GM23338 (cell line): ENCODE data around the gene CTDP1.
A peak's percentile ranks its signal among the peaks of the same experiment; 100 is the strongest.

Experiments
- CREB1 ChIP-seq: fragments of 250-450 bp; sonication (Bioruptor Pico); IDR thresholded peaks from 2 replicates; pipeline ENCODE4 v1.5.0; 2020; ENCODE audit warnings: low read depth, mild to moderate bottlenecking, moderate library complexity
- CTCF ChIP-seq, 2 experiments: fragments of 200-600 bp in 1 of 2; sonication (generic) in 1 of 2; conservative IDR thresholded peaks; 2 replicates each; pipeline versions ENCODE4 v1.5.1 to v1.6.1; 2016 to 2017; ENCODE audit warnings: antibody characterized with exemption in 2 of 2, low read depth in 2 of 2, mild to moderate bottlenecking in 2 of 2, moderate library complexity in 1 of 2
- ETS1 ChIP-seq: IDR thresholded peaks from 2 replicates; pipeline ENCODE4 v1.6.1; 2016; ENCODE audit warnings: antibody characterized with exemption
- EZH2 ChIP-seq: fragments of 200-600 bp; sonication (generic); IDR thresholded peaks from one replicate; pipeline ENCODE4 v1.8.0; 2017; ENCODE audit warnings: antibody characterized with exemption, mild to moderate bottlenecking, low read depth; ENCODE audit not compliant: unreplicated experiment
- EZH2phosphoT487 ChIP-seq: fragments of 200-600 bp; sonication (generic); IDR thresholded peaks from one replicate; pipeline ENCODE4 v1.8.1; 2018; ENCODE audit warnings: antibody characterized with exemption; ENCODE audit not compliant: unreplicated experiment
- JUNB ChIP-seq: IDR thresholded peaks from one replicate; pipeline ENCODE4 v1.6.1; 2016; ENCODE audit warnings: antibody characterized with exemption; ENCODE audit not compliant: unreplicated experiment
- NANOG ChIP-seq: IDR thresholded peaks from 2 replicates; pipeline ENCODE4 v1.6.1; 2016; ENCODE audit warnings: antibody characterized with exemption, borderline replicate concordance
- POLR2AphosphoS5 ChIP-seq: IDR thresholded peaks from 2 replicates; pipeline ENCODE4 v1.6.1; 2016; ENCODE audit warnings: antibody characterized with exemption, low read depth
- REST ChIP-seq: IDR thresholded peaks from one replicate; pipeline ENCODE4 v1.6.1; 2018; ENCODE audit warnings: antibody characterized with exemption; ENCODE audit not compliant: unreplicated experiment
- STAT1 ChIP-seq: IDR thresholded peaks from one replicate; pipeline ENCODE4 v1.6.1; 2016; ENCODE audit warnings: antibody characterized with exemption; ENCODE audit not compliant: unreplicated experiment
- ZNF114 ChIP-seq: fragments of 250-450 bp; sonication (Bioruptor Pico); IDR thresholded peaks from 2 replicates; pipeline ENCODE4 v1.5.0; 2020; ENCODE audit warnings: mild to moderate bottlenecking, moderate library complexity
- ZNF331 ChIP-seq: fragments of 250-450 bp; sonication (Bioruptor Pico); IDR thresholded peaks from 2 replicates; pipeline ENCODE4 v1.5.0; 2020; ENCODE audit warnings: low read depth, mild to moderate bottlenecking, moderate library complexity
- ZNF462 ChIP-seq: fragments of 250-450 bp; sonication (Bioruptor Pico); IDR thresholded peaks from 2 replicates; pipeline ENCODE4 v1.5.0; 2020; ENCODE audit warnings: mild to moderate bottlenecking, moderate library complexity

GRCh38 chr18:79644006-79644665 is 35.5 kb upstream of the CTDP1 start:
- peak; percentile 84 to 92 for TF ChIP-seq CTCF (conservative IDR thresholded peaks at IDR 0.05; ENCODE audit: low read depth in 2 of 2)
- 0 out of 2 replicates have a peak, but pooled peaks have one; percentile 13 for TF ChIP-seq CREB1 (CRISPR knock-in tag)
- no peak for TF ChIP-seq POLR2AphosphoS5
- TF ChIP-seq REST: no peak
- TF ChIP-seq EZH2phosphoT487: no peak
- TF ChIP-seq EZH2: no peak
- no peak for TF ChIP-seq STAT1
- no peak for TF ChIP-seq ETS1
- TF ChIP-seq JUNB: no peak
- no peak for TF ChIP-seq ZNF331
- TF ChIP-seq NANOG: no peak
- TF ChIP-seq ZNF114: no peak
- no peak for TF ChIP-seq ZNF462 (CRISPR knock-in tag)
